Astrocyte (in vitro differentiated cells and primary cell): ENCODE measurements around the gene JAG2. TPM values are rescaled to one million over a fixed set of nuclear protein-coding genes. Genes with fewer than 3 reads are reported as not detected.

Source experiments
- DNase-seq: peaks from one replicate; pipeline ENCODE4 v3.0.0-alpha.2; 2010; ENCODE audit warnings: low read depth
- FAIRE-seq: peaks from 2 replicates; lab custom pipeline; 2011; peaks lifted over from hg19 to GRCh38; lab: Jason Lieb, UNC
- H2AFZ ChIP-seq: 2 replicates; pipeline ENCODE4 v1.6.0; 2012; ENCODE audit warnings: low read depth, low read length, inconsistent platforms
- H3K27ac ChIP-seq: 2 replicates; pipeline ENCODE4 v1.5.1; 2011; ENCODE audit warnings: low read depth, low read length, inconsistent platforms
- H3K27me3 ChIP-seq: 2 replicates; pipeline ENCODE4 v1.6.0; 2011; ENCODE audit warnings: low read length, inconsistent platforms; ENCODE audit not compliant: insufficient read depth
- H3K36me3 ChIP-seq: 2 replicates; pipeline ENCODE4 v1.5.1; 2011; ENCODE audit warnings: low read length, inconsistent platforms; ENCODE audit not compliant: insufficient read depth
- H3K4me1 ChIP-seq: 2 replicates; pipeline ENCODE4 v1.5.1; 2011; ENCODE audit warnings: low read length, inconsistent platforms; ENCODE audit not compliant: insufficient read depth
- H3K4me2 ChIP-seq: 2 replicates; pipeline ENCODE4 v1.6.0; 2012; ENCODE audit warnings: low read length, inconsistent platforms
- H3K4me3 ChIP-seq: 2 replicates; pipeline ENCODE4 v1.5.1; 2011; ENCODE audit warnings: low read depth, mild to moderate bottlenecking, low read length, inconsistent platforms; ENCODE audit not compliant: insufficient read depth
- H3K79me2 ChIP-seq: 2 replicates; pipeline ENCODE4 v1.6.0; 2012; ENCODE audit warnings: mild to moderate bottlenecking, low read length, inconsistent platforms; ENCODE audit not compliant: insufficient read depth
- H3K9ac ChIP-seq: 2 replicates; pipeline ENCODE4 v1.6.0; 2012; ENCODE audit warnings: mild to moderate bottlenecking, low read length, inconsistent platforms
- H3K9me3 ChIP-seq: 2 replicates; pipeline ENCODE4 v1.5.1; 2012; ENCODE audit warnings: low read depth, mild to moderate bottlenecking, low read length, inconsistent platforms; ENCODE audit not compliant: insufficient read depth
- H4K20me1 ChIP-seq: 2 replicates; pipeline ENCODE4 v1.6.0; 2012; ENCODE audit warnings: low read length, inconsistent platforms; ENCODE audit not compliant: insufficient read depth
- H3K27ac Mint-ChIP-seq: one replicate; pipeline ENCODE4 v1.8.0; 2021; ENCODE audit warnings: mild to moderate bottlenecking, mixed read lengths; ENCODE audit not compliant: unreplicated experiment
- H3K27me3 Mint-ChIP-seq: one replicate; pipeline ENCODE4 v1.8.0; 2021; ENCODE audit warnings: low read depth, mixed read lengths; ENCODE audit not compliant: unreplicated experiment
- H3K36me3 Mint-ChIP-seq: one replicate; pipeline ENCODE4 v1.8.0; 2021; ENCODE audit warnings: low read depth, mixed read lengths; ENCODE audit not compliant: unreplicated experiment
- H3K4me1 Mint-ChIP-seq: one replicate; pipeline ENCODE4 v1.8.0; 2021; ENCODE audit warnings: low read depth, mixed read lengths; ENCODE audit not compliant: unreplicated experiment
- H3K4me3 Mint-ChIP-seq: one replicate; pipeline ENCODE4 v1.8.0; 2021; ENCODE audit warnings: mild to moderate bottlenecking, moderate library complexity, mixed read lengths; ENCODE audit not compliant: unreplicated experiment
- H3K9me3 Mint-ChIP-seq: one replicate; pipeline ENCODE4 v1.8.0; 2021; ENCODE audit warnings: mild to moderate bottlenecking, mixed read lengths; ENCODE audit not compliant: unreplicated experiment
- CTCF ChIP-seq: IDR thresholded peaks from 2 replicates; pipeline ENCODE4 v1.5.1; 2011; ENCODE audit warnings: low read depth, mild to moderate bottlenecking, inconsistent platforms, low read length, moderate library complexity; ENCODE audit not compliant: insufficient read depth
- EZH2 ChIP-seq: IDR thresholded peaks from 2 replicates; pipeline ENCODE4 v1.6.1; 2012; ENCODE audit warnings: mild to moderate bottlenecking, low read length, inconsistent platforms; ENCODE audit not compliant: insufficient read depth
- total RNA-seq: library from RNA; stranded (reverse); gene quantifications from 2 replicates; pipeline ENCODE4 v1.2.1, GENCODE V29; 2021

Gene JAG2
- total RNA-seq, 1 donor from 2014 or later = 6.6 TPM

GRCh38 chr14:105136401-105137322, 31.9 kb downstream of the JAG2 start:
- H3K27ac Mint-ChIP-seq = no peak overlapping the region
- H3K36me3 ChIP-seq = no peaks in the 10 kb centered on the region

GRCh38 chr14:105135700-105136395, 32.7 kb downstream of the JAG2 start:
- H3K36me3 ChIP-seq = no peaks in the 10 kb centered on the region
- peaks cover 12% of the 10 kb centered on the region for H3K9me3 ChIP-seq
- no peaks in the 10 kb centered on the region for H3K4me1 Mint-ChIP-seq
- H3K79me2 ChIP-seq = no peaks in the 10 kb centered on the region
- H3K9me3 Mint-ChIP-seq = peaks cover 7% of the 10 kb centered on the region
- no peak for FAIRE-seq
- H3K4me2 ChIP-seq = no peak overlapping the region
- no peaks in the 10 kb centered on the region for H4K20me1 ChIP-seq
- H2AFZ ChIP-seq = no peak overlapping the region
- H3K36me3 Mint-ChIP-seq = peaks cover 4% of the 10 kb centered on the region
- H3K4me3 ChIP-seq = no peak overlapping the region
- no peaks in the 10 kb centered on the region for H3K4me1 ChIP-seq
- TF ChIP-seq CTCF (no peak), EZH2 (no peak)
- no peak overlapping the region for H3K27ac Mint-ChIP-seq
- no peak overlapping the region for H3K27ac ChIP-seq
- peaks cover 8% of the 10 kb centered on the region for H3K27me3 ChIP-seq
- H3K9ac ChIP-seq = no peak overlapping the region
- H3K27me3 Mint-ChIP-seq = peaks cover 2% of the 10 kb centered on the region
- no peak overlapping the region for H3K4me3 Mint-ChIP-seq
- no peak for DNase-seq

More at GRCh38 chr14:105136401-105137322, 31.9 kb downstream of the JAG2 start:
- Histone ChIP-seq H3K9ac (no peak overlapping the region), H3K79me2 (no peaks in the 10 kb centered on the region), H3K4me2 (no peak overlapping the region), H3K4me1 (no peaks in the 10 kb centered on the region), H3K4me3 (no peak overlapping the region), H4K20me1 (no peaks in the 10 kb centered on the region), H3K27ac (no peak overlapping the region), H3K27me3 (peaks cover 8% of the 10 kb centered on the region), H3K9me3 (peaks cover 12% of the 10 kb centered on the region), H2AFZ (no peak overlapping the region)
- Mint-ChIP-seq H3K36me3 (peaks cover 9% of the 10 kb centered on the region), H3K4me1 (no peaks in the 10 kb centered on the region), H3K9me3 (peaks cover 9% of the 10 kb centered on the region), H3K4me3 (no peak overlapping the region), H3K27me3 (peaks cover 2% of the 10 kb centered on the region)
- TF ChIP-seq CTCF = no peak
- TF ChIP-seq EZH2 = no peak
- FAIRE-seq (no peak), DNase-seq (no peak)
